Measurements from ENCODE around the gene MCF2L2. TPM values are rescaled to one million over a fixed set of nuclear protein-coding genes. Genes with fewer than 3 reads are reported as not detected.

MCF2L2 gene
- total RNA-seq, 4 donors from 2014 or later, result 0.61 to 2.9 (median 1.3) TPM

DNA sequence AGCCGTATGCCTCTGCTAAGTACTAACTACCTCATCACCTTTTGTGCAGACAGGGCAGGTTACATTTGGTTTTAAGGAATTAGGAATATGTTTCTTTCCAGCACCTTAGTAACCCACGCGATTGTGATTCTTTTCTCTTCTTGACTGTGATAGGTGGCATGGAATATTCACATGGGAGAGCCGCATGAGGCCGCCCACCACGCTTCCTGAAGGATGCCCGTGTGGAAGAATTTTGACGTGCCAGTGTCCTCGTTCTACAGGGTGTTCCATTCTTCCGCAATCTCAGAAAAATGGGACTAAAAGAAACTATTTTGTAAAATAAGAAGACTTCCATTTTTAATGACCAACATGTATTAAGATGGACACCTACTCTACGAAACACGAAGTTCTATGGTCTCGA, 159.1 kb downstream of the MCF2L2 start:
- Histone ChIP-seq H3K36me3 (peaks cover 0 to 18% (median 0%) of the 10 kb centered on the region in 3 donors), H3K27me3 (no peaks in the 10 kb centered on the region), H3K27ac (peak overlapping the region in 2 of 4 donors; percentile 5 to 47), H3K4me1 (peaks cover 22 to 74% (median 31%) of the 10 kb centered on the region in 3 donors), H3K9me3 (no peaks in the 10 kb centered on the region), H3K4me3 (no peak overlapping the region)
- intact Hi-C loops (cut with DNase I), result no loop called here
- 91 to 93% methylated on average over 13 of the region's 13 CpGs for WGBS, 2 donors
- no peak for TF ChIP-seq POLR2A (IDR thresholded peaks at IDR 0.05)
- TF ChIP-seq, protein P1, sequence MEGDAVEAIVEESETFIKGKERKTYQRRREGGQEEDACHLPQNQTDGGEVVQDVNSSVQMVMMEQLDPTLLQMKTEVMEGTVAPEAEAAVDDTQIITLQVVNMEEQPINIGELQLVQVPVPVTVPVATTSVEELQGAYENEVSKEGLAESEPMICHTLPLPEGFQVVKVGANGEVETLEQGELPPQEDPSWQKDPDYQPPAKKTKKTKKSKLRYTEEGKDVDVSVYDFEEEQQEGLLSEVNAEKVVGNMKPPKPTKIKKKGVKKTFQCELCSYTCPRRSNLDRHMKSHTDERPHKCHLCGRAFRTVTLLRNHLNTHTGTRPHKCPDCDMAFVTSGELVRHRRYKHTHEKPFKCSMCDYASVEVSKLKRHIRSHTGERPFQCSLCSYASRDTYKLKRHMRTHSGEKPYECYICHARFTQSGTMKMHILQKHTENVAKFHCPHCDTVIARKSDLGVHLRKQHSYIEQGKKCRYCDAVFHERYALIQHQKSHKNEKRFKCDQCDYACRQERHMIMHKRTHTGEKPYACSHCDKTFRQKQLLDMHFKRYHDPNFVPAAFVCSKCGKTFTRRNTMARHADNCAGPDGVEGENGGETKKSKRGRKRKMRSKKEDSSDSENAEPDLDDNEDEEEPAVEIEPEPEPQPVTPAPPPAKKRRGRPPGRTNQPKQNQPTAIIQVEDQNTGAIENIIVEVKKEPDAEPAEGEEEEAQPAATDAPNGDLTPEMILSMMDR (IDR thresholded peaks at IDR 0.05), result no peak
- DNase-seq, result no peak

DNA sequence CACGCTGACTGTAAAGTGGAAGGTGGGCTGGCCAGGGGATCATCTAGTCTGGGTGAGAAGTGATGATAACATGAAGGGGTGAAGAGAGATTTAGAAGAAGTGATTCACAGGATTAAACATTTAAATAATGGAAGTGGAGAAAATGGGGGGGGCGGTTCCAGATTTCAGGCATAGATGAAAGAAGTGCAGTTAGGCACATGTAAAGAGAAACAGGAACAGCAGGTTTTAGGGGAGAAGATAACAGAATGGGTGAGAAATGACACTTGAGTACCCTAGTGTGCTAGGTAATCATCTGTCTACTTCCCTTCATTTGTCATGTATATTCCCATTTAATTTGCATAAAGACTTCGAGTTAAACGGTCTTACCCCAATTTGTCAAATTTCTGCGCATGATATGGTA, 160.1 kb downstream of the MCF2L2 start:
- Histone ChIP-seq H3K36me3 (peaks cover 0 to 18% (median 0%) of the 10 kb centered on the region in 3 donors), H3K9me3 (no peaks in the 10 kb centered on the region), H3K27me3 (no peaks in the 10 kb centered on the region), H3K27ac (peak overlapping the region in 1 of 4 donors; percentile 86), H3K4me3 (no peak overlapping the region), H3K4me1 (peaks cover 22 to 77% (median 41%) of the 10 kb centered on the region in 3 donors)
- WGBS, 2 donors, result 66 to 73% methylated on average over 5 of the region's 5 CpGs
- TF ChIP-seq POLR2A (IDR thresholded peaks at IDR 0.05), result no peak
- TF ChIP-seq, protein P1 (IDR thresholded peaks at IDR 0.05), result no peak
- DNase-seq, result no peak
- intact Hi-C loops (cut with DNase I), result no loop called here

DNA sequence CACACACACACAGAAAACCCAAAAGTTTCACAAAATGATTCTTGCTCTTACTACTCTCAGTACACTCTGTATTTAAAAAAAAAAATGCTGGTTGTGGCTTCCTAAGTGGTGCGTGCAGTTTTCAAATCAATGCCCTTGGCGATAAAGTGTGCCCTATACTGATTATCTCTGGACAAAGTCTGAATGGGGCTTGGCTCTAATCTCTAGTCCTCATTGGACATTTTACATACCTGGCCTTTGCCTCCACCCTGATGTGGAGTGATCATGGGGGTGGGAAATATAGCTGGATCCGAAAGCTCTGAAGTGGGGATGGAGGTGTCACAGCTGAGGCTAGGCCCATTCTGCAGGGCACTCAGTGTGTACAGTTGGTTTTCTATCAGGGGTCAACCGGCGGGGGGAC, 161.3 kb downstream of the MCF2L2 start:
- peaks cover 25 to 89% (median 41%) of the 10 kb centered on the region in 3 donors for H3K4me1 ChIP-seq
- no peak for DNase-seq
- intact Hi-C loops (cut with DNase I), result no loop called here
- H3K9me3 ChIP-seq, result no peaks in the 10 kb centered on the region
- WGBS, 2 donors, result 85 to 98% methylated on average over 3 of the region's 5 CpGs
- peaks cover 0 to 18% (median 0%) of the 10 kb centered on the region in 3 donors for H3K36me3 ChIP-seq
- H3K27ac ChIP-seq, result peak overlapping the region; percentile 49 to 88 (median 80)
- H3K27me3 ChIP-seq, result no peaks in the 10 kb centered on the region
- TF ChIP-seq, protein P1 (IDR thresholded peaks at IDR 0.05), result no peak
- no peak for TF ChIP-seq POLR2A (IDR thresholded peaks at IDR 0.05)
- H3K4me3 ChIP-seq, result no peak overlapping the region

DNA sequence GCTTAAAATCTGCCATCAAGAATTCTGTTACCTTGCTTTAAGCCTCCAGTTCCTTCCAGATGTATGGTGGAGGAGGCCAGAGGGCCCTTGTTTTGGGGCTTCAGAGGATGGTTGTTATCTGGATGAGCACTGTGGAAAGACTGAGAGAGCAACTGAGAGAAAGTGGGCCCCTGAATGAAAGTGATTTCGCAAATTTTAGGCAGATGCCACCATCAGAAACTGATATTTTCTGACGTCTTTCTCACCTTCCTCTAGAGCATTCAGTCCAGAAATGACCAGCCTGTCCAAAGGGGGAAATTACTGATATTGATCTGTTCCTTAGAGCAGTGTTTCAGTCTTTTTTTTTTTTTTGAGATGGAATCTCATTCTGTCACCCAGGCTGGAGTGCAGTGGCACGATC, 162.0 kb downstream of the MCF2L2 start:
- WGBS, 2 donors, result 76 to 77% methylated on average over 3 of the region's 3 CpGs
- Histone ChIP-seq H3K9me3 (no peaks in the 10 kb centered on the region), H3K4me3 (no peak overlapping the region), H3K4me1 (peaks cover 25 to 94% (median 41%) of the 10 kb centered on the region in 3 donors), H3K36me3 (peaks cover 0 to 18% (median 0%) of the 10 kb centered on the region in 3 donors), H3K27me3 (no peaks in the 10 kb centered on the region), H3K27ac (peak overlapping the region; percentile 73 to 88 (median 82))
- DNase-seq, result no peak
- intact Hi-C loops (cut with DNase I), result no loop called here
- TF ChIP-seq, protein P1 (IDR thresholded peaks at IDR 0.05), result no peak
- TF ChIP-seq POLR2A (IDR thresholded peaks at IDR 0.05), result no peak

DNA sequence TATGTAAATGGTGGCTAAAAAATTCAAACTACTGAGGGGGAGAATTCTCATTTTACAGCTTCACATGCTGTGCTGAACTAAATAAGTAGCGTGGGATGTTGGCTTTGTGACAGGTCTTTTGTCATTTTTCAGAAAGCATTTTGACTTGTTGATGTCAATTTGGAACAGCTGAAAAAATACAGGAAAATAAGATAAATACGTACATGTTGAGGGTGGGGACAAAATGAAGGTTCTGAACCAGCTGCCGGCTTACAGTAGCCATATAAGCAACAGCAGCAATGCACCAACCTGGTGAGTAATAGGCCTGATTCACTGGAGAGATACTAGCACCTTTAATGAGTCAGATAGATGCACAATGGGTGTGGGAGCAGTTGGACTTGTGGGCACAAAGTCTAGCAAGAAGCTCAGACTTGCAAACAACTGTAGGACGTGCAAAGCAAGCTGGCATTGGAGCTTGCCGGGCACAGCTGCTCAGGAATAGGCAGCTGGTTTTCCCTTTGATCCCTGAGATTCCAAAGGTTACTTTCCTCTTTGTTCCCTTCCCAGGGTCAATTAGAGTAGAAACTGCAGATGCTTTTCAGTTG, 162.5 kb downstream of the MCF2L2 start:
- H3K36me3 ChIP-seq, result peaks cover 0 to 17% (median 0%) of the 10 kb centered on the region in 3 donors
- intact Hi-C loops (cut with DNase I), result no loop called here
- H3K4me3 ChIP-seq, result no peak overlapping the region
- no peak for DNase-seq
- TF ChIP-seq POLR2A (IDR thresholded peaks at IDR 0.05), result peak in 1 of 4 donors; percentile 7
- TF ChIP-seq, protein P1 (IDR thresholded peaks at IDR 0.05), result no peak
- H3K9me3 ChIP-seq, result no peaks in the 10 kb centered on the region
- no peaks in the 10 kb centered on the region for H3K27me3 ChIP-seq
- 32 to 53% methylated on average over 5 of the region's 5 CpGs for WGBS, 2 donors
- peaks cover 25 to 96% (median 45%) of the 10 kb centered on the region in 3 donors for H3K4me1 ChIP-seq
- peak overlapping the region; percentile 77 to 88 (median 83) for H3K27ac ChIP-seq
